ENCODE measurements around the gene SLC22A6.

SLC22A6 gene, protein sequence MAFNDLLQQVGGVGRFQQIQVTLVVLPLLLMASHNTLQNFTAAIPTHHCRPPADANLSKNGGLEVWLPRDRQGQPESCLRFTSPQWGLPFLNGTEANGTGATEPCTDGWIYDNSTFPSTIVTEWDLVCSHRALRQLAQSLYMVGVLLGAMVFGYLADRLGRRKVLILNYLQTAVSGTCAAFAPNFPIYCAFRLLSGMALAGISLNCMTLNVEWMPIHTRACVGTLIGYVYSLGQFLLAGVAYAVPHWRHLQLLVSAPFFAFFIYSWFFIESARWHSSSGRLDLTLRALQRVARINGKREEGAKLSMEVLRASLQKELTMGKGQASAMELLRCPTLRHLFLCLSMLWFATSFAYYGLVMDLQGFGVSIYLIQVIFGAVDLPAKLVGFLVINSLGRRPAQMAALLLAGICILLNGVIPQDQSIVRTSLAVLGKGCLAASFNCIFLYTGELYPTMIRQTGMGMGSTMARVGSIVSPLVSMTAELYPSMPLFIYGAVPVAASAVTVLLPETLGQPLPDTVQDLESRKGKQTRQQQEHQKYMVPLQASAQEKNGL

DNA sequence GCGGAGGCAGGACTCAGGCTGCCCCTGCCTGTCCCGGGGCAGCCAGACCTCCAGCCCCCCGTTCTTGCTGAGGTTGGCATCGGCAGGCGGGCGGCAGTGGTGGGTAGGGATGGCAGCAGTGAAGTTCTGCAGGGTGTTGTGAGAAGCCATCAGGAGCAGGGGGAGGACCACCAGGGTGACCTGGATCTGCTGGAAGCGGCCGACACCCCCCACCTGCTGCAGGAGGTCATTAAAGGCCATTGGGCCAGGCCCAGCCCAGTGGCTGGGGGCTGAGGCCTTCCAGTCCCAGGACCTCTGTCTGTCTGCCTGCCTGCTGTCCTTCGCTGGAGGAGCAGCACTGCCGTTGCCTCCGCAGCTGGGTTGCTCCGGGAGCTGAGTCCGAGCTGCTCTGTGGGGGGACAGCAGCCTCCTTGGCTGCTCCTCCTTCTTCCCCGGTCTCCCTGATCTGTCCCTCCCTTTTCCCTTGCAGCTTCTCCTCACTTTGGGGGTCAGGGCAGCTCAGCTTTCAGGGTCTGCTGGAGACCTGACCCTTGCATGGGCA, at the start of gene SLC22A6:
Gene SLC22A6 (minus strand): TSS at position 517 of the 541 bp plus-strand sequence. CDS start 277 bp downstream, at position 240.
- Histone ChIP-seq H3K4me1 (ENCODE audit: control insufficient read depth in 1 of 2, insufficient read depth in 1 of 2, low read depth in 1 of 2, low read length in 1 of 2) (no peaks in the 10 kb centered on the region), H3K36me3 (no peaks in the 10 kb centered on the region), H3K27ac (no peak within 1 kb of the TSS), H3K27me3 (peaks cover 12% of the 10 kb centered on the region), H3K9me3 (no peaks in the 10 kb centered on the region), H3K4me3 (ENCODE audit: low read depth in 1 of 2, low read length in 1 of 2) (no peak within 1 kb of the TSS)
- TF ChIP-seq, protein P1, sequence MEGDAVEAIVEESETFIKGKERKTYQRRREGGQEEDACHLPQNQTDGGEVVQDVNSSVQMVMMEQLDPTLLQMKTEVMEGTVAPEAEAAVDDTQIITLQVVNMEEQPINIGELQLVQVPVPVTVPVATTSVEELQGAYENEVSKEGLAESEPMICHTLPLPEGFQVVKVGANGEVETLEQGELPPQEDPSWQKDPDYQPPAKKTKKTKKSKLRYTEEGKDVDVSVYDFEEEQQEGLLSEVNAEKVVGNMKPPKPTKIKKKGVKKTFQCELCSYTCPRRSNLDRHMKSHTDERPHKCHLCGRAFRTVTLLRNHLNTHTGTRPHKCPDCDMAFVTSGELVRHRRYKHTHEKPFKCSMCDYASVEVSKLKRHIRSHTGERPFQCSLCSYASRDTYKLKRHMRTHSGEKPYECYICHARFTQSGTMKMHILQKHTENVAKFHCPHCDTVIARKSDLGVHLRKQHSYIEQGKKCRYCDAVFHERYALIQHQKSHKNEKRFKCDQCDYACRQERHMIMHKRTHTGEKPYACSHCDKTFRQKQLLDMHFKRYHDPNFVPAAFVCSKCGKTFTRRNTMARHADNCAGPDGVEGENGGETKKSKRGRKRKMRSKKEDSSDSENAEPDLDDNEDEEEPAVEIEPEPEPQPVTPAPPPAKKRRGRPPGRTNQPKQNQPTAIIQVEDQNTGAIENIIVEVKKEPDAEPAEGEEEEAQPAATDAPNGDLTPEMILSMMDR (IDR thresholded peaks at IDR 0.05) = no peak

DNA sequence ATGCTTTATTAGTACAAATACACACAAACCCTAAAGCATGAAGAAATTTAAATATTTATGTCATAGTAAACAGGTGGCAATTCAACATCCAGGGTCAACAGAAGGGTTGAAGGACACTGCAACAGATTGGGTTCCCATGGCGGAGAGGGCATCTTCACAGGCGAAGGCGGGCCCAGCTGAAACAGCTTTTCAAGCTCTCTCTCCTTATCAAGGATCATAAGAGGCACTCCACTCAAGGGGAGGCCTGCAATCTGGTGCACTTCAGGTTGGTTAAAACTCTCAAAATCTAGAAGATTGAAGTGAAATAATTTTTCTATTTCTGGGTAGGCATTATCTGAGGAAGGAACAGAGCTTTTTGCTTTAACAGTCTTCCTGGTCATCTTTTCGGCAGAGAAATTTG, 47.7 kb upstream of the SLC22A6 start:
- TF ChIP-seq, protein P1 (IDR thresholded peaks at IDR 0.05) = no peak
- peaks cover 23% of the 10 kb centered on the region for H3K27me3 ChIP-seq
- no peak overlapping the region for H3K27ac ChIP-seq
- H3K4me1 ChIP-seq (ENCODE audit: control insufficient read depth in 1 of 2, insufficient read depth in 1 of 2, low read depth in 1 of 2, low read length in 1 of 2) = no peaks in the 10 kb centered on the region
- no peak overlapping the region for H3K4me3 ChIP-seq (ENCODE audit: low read depth in 1 of 2, low read length in 1 of 2)
- no peaks in the 10 kb centered on the region for H3K36me3 ChIP-seq
- no peaks in the 10 kb centered on the region for H3K9me3 ChIP-seq

DNA sequence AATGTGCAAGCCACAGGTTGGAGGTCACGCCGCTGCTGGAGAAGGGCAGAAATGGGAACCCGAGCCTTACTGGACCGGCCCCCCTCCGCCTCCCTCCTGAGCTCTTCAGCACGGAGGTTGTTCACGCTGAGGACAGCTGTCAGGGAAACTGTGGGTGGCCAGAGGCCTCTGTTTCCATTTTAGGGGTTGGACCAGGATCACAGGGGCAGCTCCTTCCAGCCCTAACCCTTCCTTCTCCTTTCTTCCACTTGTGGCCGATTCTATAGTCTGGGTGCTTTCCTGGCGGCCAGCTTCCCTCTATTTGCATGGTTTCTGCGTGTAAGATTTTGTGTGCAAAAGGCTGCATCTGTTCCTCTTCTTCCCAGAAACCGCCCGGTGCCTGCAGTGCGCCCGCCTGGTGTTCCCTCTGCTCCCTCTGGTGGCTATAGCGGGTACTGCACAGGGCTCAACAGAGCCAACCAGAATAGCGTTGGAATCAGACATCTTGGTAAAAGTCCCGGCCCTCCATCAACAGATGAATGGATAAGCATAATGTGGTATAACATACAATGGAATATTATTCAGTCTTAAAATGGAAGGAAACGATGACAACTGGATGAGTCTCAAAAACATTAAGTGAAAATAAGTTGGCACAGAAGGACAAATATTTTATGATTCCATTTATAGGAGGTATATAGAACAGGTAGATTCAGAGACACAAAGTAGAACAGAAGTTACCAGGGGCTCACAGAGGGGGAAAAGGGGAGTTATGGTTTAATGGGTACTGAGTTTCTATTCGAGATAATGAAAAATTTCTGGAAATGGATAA, 39.3 kb upstream of the SLC22A6 start:
- no peaks in the 10 kb centered on the region for H3K9me3 ChIP-seq
- H3K27me3 ChIP-seq = peaks cover 17% of the 10 kb centered on the region
- no peaks in the 10 kb centered on the region for H3K4me1 ChIP-seq (ENCODE audit: control insufficient read depth in 1 of 2, insufficient read depth in 1 of 2, low read depth in 1 of 2, low read length in 1 of 2)
- TF ChIP-seq, protein P1 (IDR thresholded peaks at IDR 0.05) = peak; percentile 98
- no peak overlapping the region for H3K27ac ChIP-seq
- H3K36me3 ChIP-seq = no peaks in the 10 kb centered on the region
- no peak overlapping the region for H3K4me3 ChIP-seq (ENCODE audit: low read depth in 1 of 2, low read length in 1 of 2)

DNA sequence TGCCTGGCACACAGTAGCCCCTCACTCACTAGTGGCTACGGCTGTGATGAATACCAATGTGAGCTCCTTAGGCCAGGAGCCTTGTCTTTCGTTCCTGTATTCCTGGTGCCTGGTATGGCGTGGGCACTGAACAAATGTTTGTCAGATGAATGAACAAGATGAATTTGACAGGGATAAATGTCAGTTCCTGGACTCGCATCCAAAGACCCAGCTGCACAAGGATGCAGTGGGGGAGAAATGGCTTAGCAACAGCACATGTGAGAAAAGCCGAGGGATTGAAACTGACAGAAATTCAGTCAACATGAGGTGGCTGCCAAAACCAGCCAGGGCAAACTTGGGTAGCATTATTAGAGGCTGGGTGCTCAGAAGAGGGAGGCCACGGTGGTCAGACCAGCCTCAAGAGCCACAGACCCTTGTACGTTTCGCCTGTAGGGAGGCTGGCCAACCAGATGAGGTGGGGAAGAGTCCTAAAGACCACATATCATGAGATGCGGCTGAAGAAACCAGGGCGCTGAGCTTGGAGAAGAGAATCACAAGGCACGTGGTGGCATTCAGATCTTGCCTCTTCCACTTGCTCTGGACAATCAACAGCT, 38.6 kb upstream of the SLC22A6 start:
- H3K27me3 ChIP-seq = peaks cover 17% of the 10 kb centered on the region
- no peaks in the 10 kb centered on the region for H3K9me3 ChIP-seq
- no peak overlapping the region for H3K4me3 ChIP-seq (ENCODE audit: low read depth in 1 of 2, low read length in 1 of 2)
- H3K4me1 ChIP-seq (ENCODE audit: control insufficient read depth in 1 of 2, insufficient read depth in 1 of 2, low read depth in 1 of 2, low read length in 1 of 2) = no peaks in the 10 kb centered on the region
- H3K36me3 ChIP-seq = no peaks in the 10 kb centered on the region
- H3K27ac ChIP-seq = no peak overlapping the region
- TF ChIP-seq, protein P1 (IDR thresholded peaks at IDR 0.05) = no peak

DNA sequence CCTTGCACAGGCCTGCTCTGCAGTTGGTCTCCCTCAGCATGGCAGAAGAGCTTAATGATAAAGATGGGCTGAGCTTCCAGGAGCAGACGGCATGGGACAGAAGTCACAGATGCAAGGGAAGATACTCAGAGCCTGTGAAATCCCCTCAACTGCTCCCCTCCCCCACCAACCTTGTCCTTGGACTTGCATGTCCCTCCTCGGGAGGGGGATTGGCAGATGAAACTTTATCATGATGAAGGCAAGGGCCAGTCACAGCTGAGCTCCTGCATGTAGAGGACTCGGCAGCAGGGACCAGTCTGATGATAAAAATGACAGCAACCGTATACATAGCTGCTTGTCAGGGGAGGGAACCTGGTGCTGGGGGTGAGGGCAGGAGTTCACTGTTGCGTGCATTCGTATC, 37.7 kb upstream of the SLC22A6 start:
- TF ChIP-seq, protein P1 (IDR thresholded peaks at IDR 0.05) = no peak
- H3K27me3 ChIP-seq = peaks cover 24% of the 10 kb centered on the region
- H3K4me1 ChIP-seq (ENCODE audit: control insufficient read depth in 1 of 2, insufficient read depth in 1 of 2, low read depth in 1 of 2, low read length in 1 of 2) = no peaks in the 10 kb centered on the region
- H3K27ac ChIP-seq = no peak overlapping the region
- no peak overlapping the region for H3K4me3 ChIP-seq (ENCODE audit: low read depth in 1 of 2, low read length in 1 of 2)
- no peaks in the 10 kb centered on the region for H3K36me3 ChIP-seq
- no peaks in the 10 kb centered on the region for H3K9me3 ChIP-seq
